Measurements from ENCODE around the gene RFX4. TPM values are rescaled to one million over a fixed set of nuclear protein-coding genes. Genes with fewer than 3 reads are reported as not detected.

RFX4 gene
- total RNA-seq, 1 experiment from 2014 or later: not detected

DNA sequence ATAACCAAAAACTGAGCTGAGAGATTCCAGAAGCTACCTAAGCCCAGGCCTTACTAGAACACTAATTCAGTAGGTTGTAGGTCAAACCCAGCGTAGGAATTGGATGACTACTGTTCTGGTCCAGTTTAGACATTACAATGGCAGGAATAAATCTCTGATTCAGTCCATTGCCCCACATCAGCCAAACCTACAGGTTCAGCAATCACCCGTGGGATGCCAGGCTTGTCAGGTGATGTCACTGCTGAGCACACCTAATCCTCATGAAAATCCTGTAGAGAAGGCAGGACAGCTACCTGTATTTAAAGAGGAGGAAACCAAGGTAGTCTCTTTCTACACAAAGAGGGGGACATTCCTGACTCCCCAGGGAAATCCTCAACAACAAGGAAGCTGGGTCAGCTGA is 63.7 kb downstream of the RFX4 start:
- DNase-seq (ENCODE audit: low read depth): no peak

DNA sequence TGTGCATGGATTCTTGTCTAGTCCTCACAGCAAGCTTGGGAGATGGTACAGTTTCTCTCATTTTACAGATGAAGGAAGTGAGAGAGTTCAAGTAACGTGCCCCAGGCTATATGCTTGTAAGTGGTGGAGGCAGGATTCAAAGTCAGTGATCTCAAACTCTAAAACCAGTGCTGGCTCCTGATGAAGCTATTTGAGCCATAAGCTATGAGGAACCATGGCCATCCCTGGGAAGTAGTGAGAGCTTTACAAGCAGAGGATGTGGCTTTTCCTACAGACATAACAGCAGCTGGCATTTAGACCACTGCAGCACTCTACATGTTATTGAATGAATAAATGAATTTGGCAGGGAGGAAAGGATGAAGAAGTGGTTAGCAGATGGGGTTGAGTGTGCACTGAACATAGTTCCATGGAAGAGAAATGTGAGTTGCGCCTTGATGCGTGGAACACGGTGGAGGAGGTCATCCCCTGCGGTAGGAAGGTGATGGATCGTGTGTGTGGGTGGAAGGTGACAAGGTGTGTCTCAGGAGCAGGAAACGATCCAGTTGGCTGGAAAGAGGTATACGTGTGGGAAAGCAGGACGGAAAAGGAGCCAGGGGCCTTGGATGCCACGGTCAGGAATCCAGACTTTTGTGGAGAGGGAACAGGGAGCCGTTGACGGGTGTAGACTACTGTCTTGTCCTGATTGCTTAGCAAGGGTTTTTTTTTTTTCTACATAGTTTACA is 65.2 kb downstream of the RFX4 start:
- DNase-seq (ENCODE audit: low read depth): peak; percentile 9

DNA sequence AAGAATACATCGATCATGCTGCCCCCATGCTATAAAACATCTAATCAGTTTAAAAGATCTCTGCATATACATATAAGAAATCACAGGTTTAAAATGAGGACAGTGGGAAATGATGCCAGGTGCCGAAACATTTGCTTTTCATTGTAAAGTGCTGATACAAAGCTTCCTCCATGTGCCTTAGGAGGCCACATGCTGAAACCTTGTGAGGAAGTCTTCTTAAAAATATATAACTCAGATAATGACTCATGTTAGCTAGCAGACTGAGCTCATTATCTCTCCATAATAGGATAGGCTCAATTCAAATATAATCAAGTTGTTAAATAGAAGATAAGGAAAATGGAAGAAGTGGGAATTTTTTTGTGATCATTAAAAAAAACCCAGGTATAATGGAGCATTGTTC is 65.9 kb downstream of the RFX4 start:
- DNase-seq (ENCODE audit: low read depth): no peak

DNA sequence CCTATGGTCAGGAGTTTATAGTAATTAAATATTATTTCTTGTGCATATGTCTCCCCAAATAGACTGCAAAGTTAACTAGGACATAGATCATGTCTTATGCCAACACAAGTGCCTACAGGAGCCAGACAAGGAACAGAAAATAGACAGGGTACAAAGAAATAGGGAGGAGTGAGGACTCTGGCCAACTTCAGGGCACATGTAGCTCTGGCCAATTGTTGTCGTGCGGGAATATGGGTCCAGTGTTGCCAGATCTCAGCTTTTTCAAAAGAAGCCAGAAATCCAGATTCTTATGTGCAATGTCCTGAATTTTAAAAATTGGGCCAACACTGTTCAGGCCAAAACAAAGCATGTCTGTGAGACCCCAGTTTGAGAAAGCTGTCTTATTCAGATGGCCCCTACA is 68.7 kb downstream of the RFX4 start:
- DNase-seq (ENCODE audit: low read depth): no peak

GRCh38 chr12:106652510-106653015 is 69.8 kb downstream of the RFX4 start:
- no peak for DNase-seq (ENCODE audit: low read depth)

GRCh38 chr12:106655577-106655976 is 72.8 kb downstream of the RFX4 start:
- DNase-seq (ENCODE audit: low read depth): no peak

GRCh38 chr12:106657488-106657887 is 74.7 kb downstream of the RFX4 start:
- no peak for DNase-seq (ENCODE audit: low read depth)

DNA sequence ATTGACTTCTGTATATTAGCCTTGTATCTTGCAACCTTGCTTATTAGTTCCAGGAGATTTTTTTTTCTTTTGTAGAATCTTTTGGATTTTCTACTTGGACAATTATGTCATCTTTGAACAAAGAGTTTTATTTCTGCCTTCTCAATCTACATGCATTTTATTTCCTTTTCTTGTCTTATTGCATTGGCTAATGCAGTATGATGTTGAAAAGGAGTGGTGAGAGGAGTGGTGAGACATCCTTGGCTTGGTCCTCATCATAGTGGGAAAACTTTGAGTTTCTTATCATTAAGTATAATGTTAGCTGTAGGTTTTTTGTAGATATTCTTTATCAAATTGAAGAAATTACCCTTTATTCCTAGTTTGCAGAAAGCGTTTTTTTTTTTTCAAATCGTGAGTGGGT is 80.6 kb downstream of the RFX4 start:
- DNase-seq (ENCODE audit: low read depth): no peak

DNA sequence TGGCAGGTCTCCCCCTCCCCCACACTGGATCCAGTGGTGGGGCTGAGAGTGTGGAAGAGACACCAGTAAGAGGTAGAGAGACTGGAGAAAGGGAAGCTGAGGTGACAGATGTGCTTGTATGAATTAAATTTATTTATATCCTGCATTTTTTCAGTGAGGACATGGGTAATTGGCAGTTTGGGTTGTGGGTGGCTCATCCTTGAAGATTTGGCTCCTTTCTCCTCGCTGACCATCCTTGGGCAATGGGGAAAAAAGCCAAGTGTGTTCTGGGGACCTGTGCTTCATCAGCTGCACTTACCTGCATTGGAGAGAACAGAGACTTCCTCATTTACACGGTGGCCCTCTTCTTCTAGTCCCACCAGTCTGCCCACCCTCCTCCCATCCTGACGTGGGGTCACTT is 86.4 kb downstream of the RFX4 start:
- DNase-seq (ENCODE audit: low read depth): no peak

DNA sequence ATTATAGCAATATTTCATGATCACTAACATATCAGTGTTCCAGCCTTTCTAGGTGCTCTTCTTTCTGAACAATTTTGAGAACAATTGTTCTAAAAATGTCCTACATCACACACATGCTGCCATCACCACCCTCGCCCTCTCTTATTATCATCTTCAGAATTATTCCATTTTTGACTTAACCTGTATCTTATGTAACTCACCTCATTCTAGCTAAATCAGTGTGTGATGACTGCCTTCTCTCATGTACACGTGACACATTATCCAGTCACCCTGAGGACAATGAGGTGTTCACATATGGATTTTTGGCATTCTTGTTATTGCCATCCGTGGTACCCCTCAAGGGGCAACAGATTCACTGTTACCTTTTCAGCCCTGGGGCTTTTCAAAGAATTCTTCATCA is 87.3 kb downstream of the RFX4 start:
- no peak for DNase-seq (ENCODE audit: low read depth)

GRCh38 chr12:106671840-106672239 is 89.0 kb downstream of the RFX4 start:
- no peak for DNase-seq (ENCODE audit: low read depth)

DNA sequence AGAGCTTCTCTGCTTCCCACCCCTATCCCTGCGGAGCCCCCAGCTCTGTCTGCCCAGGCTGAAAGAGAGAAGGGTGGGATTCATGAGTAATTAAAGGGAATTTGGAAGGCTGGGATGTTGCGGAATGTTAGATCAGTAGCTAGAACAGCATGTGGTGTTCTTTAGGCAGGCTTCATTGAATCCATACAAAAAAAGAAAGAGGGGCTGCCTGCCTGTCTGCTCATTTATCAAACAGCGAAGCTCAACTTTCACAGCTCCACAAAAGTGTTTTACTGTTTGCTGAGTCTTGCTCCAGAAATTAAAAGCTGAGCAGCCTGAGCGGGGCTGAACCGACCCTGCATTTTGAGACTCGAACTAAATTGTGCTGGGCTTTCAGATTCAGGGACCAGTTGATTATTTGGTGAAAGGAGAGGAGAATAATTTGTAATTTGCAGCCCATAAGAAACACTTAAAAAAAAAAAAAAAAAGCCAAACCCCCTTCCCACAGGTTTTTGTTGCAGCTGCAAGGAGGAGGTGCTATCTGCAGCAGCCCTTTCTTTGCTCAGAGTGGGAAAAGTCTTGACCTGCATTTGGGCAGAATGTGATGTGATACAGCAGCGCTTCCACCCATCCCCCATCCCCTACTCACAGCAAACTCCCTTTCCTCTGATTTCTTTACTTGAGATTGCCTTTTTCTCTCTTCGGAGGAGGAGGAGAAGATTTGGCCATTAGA is 89.7 kb downstream of the RFX4 start:
- DNase-seq (ENCODE audit: low read depth): no peak

GRCh38 chr12:106673141-106673540 is 90.3 kb downstream of the RFX4 start:
- peak; percentile 7 for DNase-seq (ENCODE audit: low read depth)

DNA sequence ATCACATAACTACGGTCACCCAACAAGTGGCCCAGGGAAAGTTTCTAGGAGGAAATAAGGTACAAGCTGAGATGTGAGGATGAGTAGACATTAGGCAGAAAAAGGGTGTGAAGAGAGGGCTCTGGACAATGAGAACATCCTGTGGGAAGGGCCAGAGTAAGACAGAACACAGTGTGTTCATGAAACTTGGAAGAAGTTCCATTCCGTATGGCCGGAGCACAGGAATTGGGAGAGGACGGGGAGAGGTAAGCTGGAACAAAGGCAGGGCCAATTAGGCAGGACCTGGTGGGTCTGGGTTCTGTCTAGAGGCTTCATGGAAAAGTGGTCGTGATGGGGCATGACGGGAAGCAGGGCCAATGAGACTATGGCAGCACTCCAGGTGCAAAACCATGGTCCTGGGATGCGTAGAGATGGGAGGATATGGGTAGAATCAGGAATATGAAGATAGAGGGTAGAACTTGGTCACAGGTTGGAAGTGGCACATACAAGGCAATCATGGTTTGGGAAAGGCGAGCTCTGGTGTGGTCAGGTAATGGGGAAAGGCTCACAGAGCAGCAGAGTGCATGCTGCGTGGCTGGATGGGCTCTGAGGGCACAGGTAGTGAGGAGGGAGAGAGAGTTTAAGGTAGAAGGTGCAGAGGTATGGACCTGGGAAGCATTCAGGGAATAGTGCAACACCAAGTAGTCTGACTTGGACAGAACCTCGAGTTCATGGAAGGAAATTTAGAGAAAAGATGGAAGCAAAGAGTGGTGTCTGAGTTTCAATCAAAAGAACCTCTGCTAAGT is 93.0 kb downstream of the RFX4 start:
- no peak for DNase-seq (ENCODE audit: low read depth)

- DNase-seq (ENCODE audit: low read depth): no peak
Observed at GRCh38 chr12:106679574-106679973, 96.8 kb downstream of the RFX4 start.

GRCh38 chr12:106680280-106680679 is 97.5 kb downstream of the RFX4 start:
- DNase-seq (ENCODE audit: low read depth): no peak

DNA sequence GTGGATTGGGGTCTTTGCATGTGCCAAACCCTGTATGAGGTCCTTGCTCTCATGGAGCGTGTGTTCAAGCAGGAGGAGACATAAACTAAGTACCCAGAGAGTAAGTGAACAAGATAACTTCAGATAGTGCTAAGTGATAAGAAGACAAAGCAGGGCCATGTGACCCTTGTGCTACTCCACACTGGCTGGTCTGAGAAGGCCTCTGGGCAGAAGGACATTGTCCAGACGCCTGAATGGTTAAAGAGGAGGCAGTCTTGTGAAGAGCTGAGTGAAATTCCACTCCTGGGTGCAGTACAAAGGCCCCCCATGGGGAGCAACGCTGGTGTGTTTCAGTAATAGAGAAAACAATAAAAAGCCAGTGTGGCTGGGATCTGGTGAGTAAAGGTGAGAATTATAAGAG is 98.4 kb downstream of the RFX4 start:
- no peak for DNase-seq (ENCODE audit: low read depth)

DNA sequence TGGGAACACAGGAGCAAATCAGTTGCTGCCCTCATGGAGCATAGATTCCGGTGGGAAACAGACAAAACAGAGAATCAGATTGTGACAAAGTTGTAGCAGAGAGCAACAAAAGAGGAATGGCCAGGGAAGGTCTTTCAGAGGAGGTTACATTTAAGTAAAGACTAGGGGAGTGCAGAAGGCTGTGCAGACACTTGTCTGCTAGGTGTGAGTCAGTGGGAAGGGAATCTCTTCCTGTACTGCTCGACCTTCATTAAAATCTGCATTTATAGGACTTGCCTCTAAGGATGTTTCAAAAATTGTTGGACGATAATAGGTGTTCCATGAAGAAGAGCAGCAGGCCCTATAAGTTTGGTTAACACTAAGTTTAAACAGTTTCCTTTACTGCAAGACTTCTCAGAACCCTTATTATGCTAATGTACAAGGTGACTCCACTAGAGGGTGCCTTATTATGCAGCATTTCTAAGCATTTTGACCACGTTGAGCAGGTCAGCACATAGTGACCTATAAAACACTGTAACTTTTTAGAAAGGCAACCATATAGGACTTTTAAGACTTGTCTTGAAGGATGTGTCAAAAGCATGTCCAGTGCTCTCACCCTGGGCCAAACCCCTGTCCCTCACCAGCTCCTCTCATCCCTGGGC is 99.9 kb downstream of the RFX4 start:
- DNase-seq (ENCODE audit: low read depth): peak; percentile 13

DNA sequence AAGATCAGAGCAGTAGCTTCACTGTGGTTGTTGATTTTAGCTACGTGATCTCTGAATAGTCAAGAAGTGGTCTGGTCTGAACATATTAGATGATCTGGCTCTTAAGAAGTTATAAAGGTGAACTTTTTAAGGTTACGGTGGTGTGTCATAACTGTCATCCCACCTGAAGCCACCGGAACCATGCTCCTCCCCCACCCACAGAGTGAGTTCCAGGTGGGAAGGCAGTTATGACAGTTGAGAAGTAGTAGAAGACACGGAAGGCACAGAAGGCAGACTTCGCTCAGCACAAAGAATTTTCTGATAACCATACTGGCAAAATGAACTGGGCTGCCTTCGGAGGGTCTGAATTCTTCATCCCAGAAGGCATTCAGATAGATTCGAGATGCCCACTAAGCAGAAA is 101.7 kb downstream of the RFX4 start:
- no peak for DNase-seq (ENCODE audit: low read depth)

DNA sequence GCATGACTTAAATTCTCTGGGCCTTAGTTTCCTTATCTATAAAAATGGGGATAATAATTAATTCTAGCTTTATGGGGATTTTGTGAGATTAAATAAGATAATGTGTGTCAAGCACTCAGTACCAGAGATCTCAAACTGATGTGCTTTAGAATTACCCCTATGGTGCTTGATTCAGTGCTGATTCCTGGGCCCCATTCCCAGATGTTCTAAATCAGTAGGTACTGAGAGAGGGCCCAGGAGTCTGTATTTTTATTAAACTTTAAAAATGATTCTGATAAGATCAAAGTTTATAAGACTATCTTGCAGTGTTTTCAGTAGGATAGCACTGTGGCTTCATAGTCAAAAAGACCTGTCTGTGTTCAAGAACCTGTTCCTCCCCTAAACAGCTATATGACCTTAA is 102.6 kb downstream of the RFX4 start:
- no peak for DNase-seq (ENCODE audit: low read depth)

- no peak for DNase-seq (ENCODE audit: low read depth)
Observed at GRCh38 chr12:106687672-106688071, 104.9 kb downstream of the RFX4 start.
